Stimulated activated CD8-positive, alpha-beta memory T cell treated with anti-CD3 and anti-CD28 coated beads, Interleukin-4, amount 100 ng/mL, for 1 hour (primary cell): ENCODE data around the gene ARSI.

Experiments used
- DNase-seq, 2 donors: peaks; one replicate each; pipeline ENCODE4 v3.0.0-alpha.2; 2020; ENCODE audit warnings: low read depth in 2 of 2, low spot score in 1 of 2

Gene ARSI

DNA sequence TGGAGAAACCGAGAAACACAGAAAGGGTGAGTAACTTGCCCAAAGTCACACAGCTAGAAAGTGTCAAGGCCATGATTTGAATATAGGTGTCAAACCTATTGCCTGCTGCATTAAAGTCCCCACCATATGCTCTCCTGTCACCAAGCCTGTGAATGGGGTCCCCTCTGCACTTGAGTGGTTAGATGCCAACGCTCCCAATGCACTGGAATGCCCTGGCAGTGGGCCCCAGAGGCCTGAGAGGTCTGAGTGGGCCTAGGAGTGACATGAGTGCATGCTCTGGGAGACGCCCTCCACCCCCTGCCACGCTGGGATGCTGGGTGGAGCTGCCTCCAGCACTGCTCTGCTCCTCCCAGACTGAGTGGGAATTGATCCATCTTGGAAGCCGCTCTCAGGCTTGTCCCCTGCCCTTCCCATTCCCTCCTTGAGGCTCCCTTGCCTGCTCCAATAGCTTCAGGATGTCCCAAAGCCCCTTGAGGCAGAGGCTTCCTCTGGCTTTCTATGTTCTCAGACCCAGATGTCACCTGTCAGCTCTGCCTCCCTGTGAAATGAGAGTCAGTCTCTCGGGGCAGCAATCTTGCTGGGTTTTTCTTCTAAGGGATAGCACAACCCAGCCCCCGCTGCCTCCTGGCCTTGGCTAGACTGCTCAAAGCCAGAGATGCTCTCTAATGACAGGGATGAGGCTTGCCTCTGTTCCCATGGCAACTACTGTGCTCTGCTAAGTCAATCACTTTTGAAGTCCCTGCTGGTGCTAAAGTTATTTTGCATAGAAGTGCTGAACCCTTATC is 6.6 kb upstream of the ARSI start:
- DNase-seq = no peak

GRCh38 chr5:150307617-150308426 is 5.1 kb upstream of the ARSI start:
- DNase-seq = no peak

GRCh38 chr5:150306775-150307174 is 4.1 kb upstream of the ARSI start:
- no peak for DNase-seq

GRCh38 chr5:150305557-150305956 is 2.9 kb upstream of the ARSI start:
- DNase-seq = no peak

- DNase-seq = no peak
Observed at GRCh38 chr5:150305095-150305494, 2.4 kb upstream of the ARSI start.

DNA sequence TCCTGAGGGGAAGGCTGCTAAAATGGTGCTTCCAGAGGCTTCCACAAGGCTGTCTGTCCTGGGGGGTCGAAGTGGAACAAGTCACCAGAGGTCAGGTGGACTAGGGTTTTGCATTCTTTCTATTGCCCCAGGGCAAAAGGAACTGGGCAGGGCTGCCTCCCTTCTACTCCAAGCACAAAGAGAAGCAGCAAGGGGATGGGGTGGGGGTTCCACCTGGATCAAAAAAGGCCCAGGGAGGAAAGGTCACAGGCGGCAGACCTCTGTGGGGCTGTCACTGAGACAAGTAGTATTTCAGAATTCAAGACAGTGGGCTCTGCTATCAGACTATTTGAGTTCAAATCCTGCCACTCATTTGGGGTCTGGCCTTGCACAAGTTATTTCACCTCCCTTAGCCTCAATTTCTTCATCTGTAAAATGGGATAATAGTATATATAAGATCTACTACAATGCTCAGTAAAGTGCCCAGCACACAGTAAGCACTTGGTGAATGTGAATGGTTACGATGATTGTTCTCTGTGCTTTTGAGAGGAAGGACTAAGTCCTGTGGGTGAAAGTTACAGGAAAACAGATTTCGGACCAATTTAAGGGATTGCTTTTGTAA is 1.9 kb upstream of the ARSI start:
- DNase-seq = no peak

DNA sequence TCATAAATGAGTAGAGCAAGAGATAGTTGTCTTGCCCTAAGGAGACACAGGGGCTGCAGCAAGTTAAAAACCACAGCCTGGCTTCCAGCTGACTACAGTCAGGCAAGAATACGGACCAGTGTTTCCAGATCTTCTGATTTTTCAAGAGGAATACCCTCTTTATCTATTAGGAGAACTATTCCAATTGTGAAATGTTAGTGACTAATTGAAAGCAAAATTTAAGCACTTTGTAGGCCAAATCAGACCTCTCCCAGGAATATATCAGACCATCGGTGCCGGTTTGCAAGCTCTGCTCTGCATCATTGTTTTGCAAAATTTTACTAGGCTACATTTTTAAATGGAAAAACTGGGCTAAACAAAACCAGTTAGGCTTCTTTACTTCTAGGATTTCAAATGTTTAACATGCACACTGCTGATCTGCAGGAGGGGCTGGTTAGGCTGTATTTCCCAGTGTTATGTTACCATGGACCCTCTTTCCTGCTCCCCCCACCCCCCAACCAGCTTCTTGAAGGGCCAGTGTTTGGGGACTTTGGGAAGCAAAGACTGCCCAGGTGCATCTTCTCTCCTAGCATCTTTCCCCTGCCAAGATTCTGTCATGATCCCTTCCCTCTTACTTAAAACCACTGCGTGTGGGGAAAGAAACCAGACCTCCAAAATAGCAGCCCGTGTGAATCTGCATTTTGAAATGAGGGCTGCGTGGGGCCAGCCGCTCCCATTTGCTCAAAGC is 1.1 kb upstream of the ARSI start:
- no peak for DNase-seq

DNA sequence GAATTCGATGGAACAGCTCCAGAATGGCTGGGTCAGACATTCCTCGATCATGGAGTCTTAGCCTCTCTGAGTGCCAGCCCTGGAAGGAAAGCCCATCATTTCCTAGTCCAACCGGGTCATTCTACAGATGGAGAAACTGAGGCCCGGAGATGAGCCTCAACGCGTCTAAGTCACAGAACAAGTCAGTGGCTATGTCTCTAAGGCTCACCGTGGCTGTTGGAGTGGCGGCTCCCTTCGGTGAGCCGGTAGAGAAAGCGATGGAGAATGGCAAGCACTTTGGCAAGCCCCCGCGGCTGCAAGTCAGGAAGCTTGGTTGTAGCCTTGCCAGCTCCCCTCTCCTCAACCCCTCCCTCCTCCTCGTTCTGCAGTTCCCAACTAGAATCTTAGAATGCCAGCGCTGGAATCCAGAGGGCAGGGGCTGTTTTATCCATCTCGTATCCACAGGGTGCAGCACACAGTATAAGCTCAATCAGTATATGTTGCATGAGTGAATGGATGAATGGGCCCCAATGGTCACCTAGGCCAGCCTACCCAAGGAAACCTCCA is 438 bp upstream of the ARSI start:
- DNase-seq = no peak

DNA sequence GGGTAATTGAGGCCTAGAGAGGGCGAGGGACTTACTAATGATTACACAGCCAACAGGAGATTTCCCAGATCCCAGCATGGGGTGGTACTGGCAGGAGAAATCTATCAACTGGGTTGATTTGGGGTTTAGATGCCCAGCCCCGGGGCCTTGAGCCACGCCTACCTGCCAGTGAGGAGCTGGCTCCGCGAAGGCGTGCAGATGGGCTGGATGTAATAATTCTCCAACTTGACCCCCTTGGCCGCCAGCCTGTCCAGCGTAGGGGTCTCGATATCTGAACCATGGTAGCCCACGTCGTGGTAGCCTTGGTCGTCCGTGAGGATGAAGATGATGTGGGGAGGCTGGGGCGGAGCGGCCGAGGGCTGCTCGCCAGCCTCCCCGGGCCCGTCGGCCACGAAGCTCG is 804 bp downstream of the ARSI start:
- no peak for DNase-seq

GRCh38 chr5:150301170-150301505 is 1.6 kb downstream of the ARSI start:
- no peak for DNase-seq

DNA sequence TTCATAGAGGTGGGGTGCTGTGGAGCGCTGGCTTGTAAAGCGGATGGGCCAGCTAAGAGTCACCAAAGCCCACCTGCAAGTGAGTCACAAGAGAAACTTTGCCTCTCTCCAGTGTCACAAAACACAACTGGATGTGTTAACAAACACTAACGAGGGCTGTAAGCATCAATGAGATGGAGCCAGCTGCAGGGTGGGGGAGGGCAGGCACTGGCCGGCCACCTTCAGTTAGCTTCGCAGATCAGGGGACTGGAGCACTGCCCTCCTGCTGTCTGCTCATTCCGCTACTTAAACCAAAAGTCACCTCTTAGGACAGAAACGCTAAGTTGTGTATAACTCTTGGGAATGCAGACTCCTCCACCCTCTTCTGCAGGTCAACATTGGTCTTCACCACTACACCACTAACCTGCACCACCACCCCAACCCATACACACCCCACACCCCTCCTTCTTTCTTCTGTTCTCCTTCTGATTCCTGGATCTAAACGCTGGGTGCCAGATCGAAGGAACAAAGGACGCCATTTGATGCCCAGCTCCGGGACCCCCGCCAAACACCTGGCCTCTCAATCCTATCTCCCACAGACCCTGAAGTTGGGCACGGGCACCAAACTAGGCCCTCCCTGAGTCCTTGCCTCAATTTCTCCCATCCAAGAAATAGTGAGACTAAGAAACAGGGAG is 2.1 kb downstream of the ARSI start:
- DNase-seq = no peak

DNA sequence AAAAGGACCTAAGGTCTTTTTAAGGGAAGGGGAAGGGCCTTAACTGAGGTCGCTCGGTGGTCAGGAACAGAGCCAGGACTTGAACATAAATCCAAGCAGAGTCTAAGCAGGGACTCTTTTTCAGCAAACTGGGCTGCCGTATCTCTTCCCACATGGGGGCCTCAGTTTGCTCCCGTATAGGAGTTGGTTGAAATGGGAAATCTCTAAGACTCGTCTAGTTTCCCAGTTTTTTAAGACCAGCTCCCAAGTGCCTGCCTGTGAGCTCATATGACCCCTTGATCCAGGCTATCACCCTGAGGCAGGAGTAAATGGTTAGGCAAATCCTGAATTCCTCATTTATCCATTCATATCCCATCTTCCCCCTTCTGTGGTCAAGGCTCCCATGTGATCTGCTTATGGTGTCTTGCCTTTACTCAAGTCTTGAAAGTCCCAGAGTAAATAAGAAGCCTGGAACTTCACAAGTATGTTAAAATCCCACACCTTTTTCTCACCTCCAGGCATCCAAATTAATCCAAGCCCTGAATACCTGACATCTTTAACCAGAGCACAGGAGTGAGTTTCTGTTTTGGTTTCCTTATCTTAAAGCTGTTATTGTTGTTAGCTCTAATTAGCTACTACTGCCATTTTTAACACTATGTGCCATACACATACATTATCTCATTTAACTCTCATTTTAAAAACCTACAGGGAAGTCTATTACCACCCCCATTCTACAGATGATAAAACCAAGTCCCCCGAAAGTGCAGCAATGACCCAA is 3.0 kb downstream of the ARSI start:
- DNase-seq = no peak

DNA sequence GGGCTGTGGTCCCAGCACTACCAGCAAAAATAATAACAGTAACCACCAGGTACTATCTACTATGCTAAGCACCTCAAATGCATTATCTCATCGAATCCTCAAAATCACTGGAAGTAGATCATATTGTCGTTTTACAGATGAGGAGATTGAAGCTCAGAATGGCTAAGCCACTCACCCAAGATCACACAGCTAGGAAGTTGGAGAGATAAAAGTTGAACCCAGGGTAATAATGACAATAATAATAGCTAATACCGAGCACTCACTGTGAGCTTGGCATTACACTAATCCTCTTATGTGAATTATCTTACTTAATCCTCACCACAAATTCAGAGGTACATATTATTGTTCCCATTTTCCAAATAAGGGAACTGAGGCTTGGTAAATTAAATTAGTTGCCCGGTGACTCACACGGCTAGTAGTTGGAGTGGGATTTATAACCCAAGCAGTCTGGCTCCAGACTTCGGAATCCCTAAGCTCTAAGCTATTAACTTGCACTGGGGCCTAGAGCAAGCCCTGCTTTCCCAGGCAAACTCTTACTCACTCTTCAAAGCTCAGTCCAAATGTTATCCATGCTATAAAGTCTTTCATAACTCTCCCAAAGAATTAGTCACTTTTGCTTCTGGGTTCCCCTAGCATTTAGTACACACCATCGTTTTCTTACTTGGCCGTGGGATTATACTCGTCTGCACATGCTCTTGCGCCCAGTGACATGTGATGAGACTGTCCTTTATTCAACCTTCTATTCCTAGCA is 3.8 kb downstream of the ARSI start:
- no peak for DNase-seq

GRCh38 chr5:150297934-150298595 is 4.6 kb downstream of the ARSI start:
- no peak for DNase-seq

- DNase-seq = no peak
Observed at GRCh38 chr5:150297236-150297890, 5.3 kb downstream of the ARSI start.

- no peak for DNase-seq
Observed at GRCh38 chr5:150296496-150296895, 6.2 kb downstream of the ARSI start.

- no peak for DNase-seq
Observed at GRCh38 chr5:150295741-150296486, 6.8 kb downstream of the ARSI start.
